Brain microvascular endothelial cell (primary cell): ENCODE data around the gene PTEN.
A peak's percentile ranks its signal among the peaks of the same experiment; 100 is the strongest.
"Not testable (repeated sequence)": the region's sequence is repeated elsewhere in the genome, so short reads cannot be mapped to it uniquely, and the experiment has no call there.

Experiments
- DNase-seq: peaks from one replicate; pipeline ENCODE4 v3.0.0-alpha.2; 2020
- H3K27ac ChIP-seq: fragments of 250-450 bp; sonication (Bioruptor Pico); 2 replicates; pipeline ENCODE4 v1.5.1; 2020; ENCODE audit warnings: mild to moderate bottlenecking, moderate library complexity
- H3K27me3 ChIP-seq: fragments of 250-450 bp; sonication (Bioruptor Pico); replicated peaks from 2 replicates; pipeline ENCODE4 v1.5.1; 2020; ENCODE audit warnings: mild to moderate bottlenecking
- H3K36me3 ChIP-seq: fragments of 250-450 bp; sonication (Bioruptor Pico); replicated peaks from 2 replicates; pipeline ENCODE4 v1.5.1; 2020; ENCODE audit warnings: mild to moderate bottlenecking
- H3K4me3 ChIP-seq: 2 replicates; pipeline ENCODE4 v1.5.1; 2011; ENCODE audit warnings: low read depth, mild to moderate bottlenecking, control low read depth, low read length, moderate library complexity
- CTCF ChIP-seq: IDR thresholded peaks from 2 replicates; pipeline ENCODE4 v1.5.1; 2011; ENCODE audit warnings: low read depth, mild to moderate bottlenecking, moderate library complexity, low read length, control low read depth, inconsistent platforms; ENCODE audit errors: missing control alignments
- in situ Hi-C: cut with HindIII; loops from 2 replicates; pipeline ENCODE4 v1.10.0; 2017; ENCODE audit warnings: low sequenced_read_pairs, low pct_ligation_motif_present

PTEN gene

DNA sequence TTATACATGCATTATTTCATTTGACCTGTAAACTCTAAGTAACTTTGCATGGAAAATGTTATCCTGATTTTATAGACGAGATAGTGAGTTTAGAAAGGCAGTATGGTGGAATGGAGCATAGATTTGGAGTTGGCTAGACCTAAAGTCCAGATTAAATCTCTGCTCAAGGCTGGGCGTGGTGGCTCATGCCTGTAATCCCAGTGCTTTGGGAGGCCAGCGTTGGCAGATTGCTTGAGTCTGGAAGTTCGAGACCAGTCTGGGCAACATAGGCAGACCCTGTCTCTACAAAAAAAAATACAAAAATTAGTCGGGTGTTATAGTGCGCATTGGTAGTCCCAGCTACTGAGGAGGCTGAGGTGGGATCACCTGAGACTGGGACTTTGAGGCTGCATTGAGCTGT lies 9.4 kb downstream of the PTEN start:
- Histone ChIP-seq H3K36me3 (no peaks in the 10 kb centered on the region), H3K4me3 (no peak overlapping the region), H3K27me3 (no peaks in the 10 kb centered on the region), H3K27ac (no peak overlapping the region)
- no peak for TF ChIP-seq CTCF
- no peak for DNase-seq
- in situ Hi-C loops: loop anchor here (25.0 kb wide), 2 partner anchors 514 to 689 kb away; no protein-coding TSS in a partner anchor

GRCh38 chr10:87873656-87874055 lies 10.2 kb downstream of the PTEN start:
- in situ Hi-C loops: loop anchor here (25.0 kb wide), 2 partner anchors 514 to 689 kb away; no protein-coding TSS in a partner anchor
- Histone ChIP-seq H3K27ac (no peak overlapping the region), H3K36me3 (no peaks in the 10 kb centered on the region), H3K4me3 (no peak overlapping the region), H3K27me3 (no peaks in the 10 kb centered on the region)
- no peak for TF ChIP-seq CTCF
- no peak for DNase-seq

- no peaks in the 10 kb centered on the region for H3K27me3 ChIP-seq
- no peak for DNase-seq
- TF ChIP-seq CTCF: no peak
- in situ Hi-C loops: no loop called here
- no peaks in the 10 kb centered on the region for H3K36me3 ChIP-seq
- no peak overlapping the region for H3K4me3 ChIP-seq
- H3K27ac ChIP-seq: no peak overlapping the region
These were observed 12.6 kb downstream of the PTEN start for GRCh38 chr10:87875929-87876571.

GRCh38 chr10:87878664-87879459 lies 15.4 kb downstream of the PTEN start:
- in situ Hi-C loops: no loop called here
- TF ChIP-seq CTCF: no peak
- Histone ChIP-seq H3K27ac (no peak overlapping the region), H3K4me3 (no peak overlapping the region), H3K27me3 (no peaks in the 10 kb centered on the region), H3K36me3 (peaks cover 2% of the 10 kb centered on the region)
- peak; percentile 54 for DNase-seq

GRCh38 chr10:87880336-87880735 lies 16.9 kb downstream of the PTEN start:
- H3K27me3 ChIP-seq: no peaks in the 10 kb centered on the region
- no peak overlapping the region for H3K4me3 ChIP-seq
- no peak for TF ChIP-seq CTCF
- no peak overlapping the region for H3K27ac ChIP-seq
- in situ Hi-C loops: no loop called here
- H3K36me3 ChIP-seq: peaks cover 2% of the 10 kb centered on the region
- no peak for DNase-seq

- H3K4me3 ChIP-seq, H3K36me3 ChIP-seq, H3K27me3 ChIP-seq, in situ Hi-C loops, H3K27ac ChIP-seq, DNase-seq: not testable (repeated sequence)
These were observed 18.1 kb downstream of the PTEN start for GRCh38 chr10:87881373-87882059.
